ENCODE results near the gene HAS3. TPM values are rescaled to one million over a fixed set of nuclear protein-coding genes. Genes with fewer than 3 reads are reported as not detected.

HAS3 gene
- total RNA-seq, 6 experiments from 2014 or later = 0.39 to 1.0 (median 0.63) TPM

GRCh38 chr16:69166221-69166833 lies 60.9 kb downstream of the HAS3 start:
- H3K27me3 ChIP-seq = no peaks in the 10 kb centered on the region
- no peaks in the 10 kb centered on the region for H3K4me1 ChIP-seq
- DNase-seq = no peak
- no peak overlapping the region for H3K27ac ChIP-seq
- H3K9me3 ChIP-seq = no peaks in the 10 kb centered on the region
- no peak for ATAC-seq
- peaks cover 0 to 64% (median 14%) of the 10 kb centered on the region in 4 donors for H3K36me3 ChIP-seq
- intact Hi-C loops (cut with DNase I) = no loop called here
- TF ChIP-seq POLR2A (IDR thresholded peaks at IDR 0.05) = no peak
- TF ChIP-seq, protein P1, sequence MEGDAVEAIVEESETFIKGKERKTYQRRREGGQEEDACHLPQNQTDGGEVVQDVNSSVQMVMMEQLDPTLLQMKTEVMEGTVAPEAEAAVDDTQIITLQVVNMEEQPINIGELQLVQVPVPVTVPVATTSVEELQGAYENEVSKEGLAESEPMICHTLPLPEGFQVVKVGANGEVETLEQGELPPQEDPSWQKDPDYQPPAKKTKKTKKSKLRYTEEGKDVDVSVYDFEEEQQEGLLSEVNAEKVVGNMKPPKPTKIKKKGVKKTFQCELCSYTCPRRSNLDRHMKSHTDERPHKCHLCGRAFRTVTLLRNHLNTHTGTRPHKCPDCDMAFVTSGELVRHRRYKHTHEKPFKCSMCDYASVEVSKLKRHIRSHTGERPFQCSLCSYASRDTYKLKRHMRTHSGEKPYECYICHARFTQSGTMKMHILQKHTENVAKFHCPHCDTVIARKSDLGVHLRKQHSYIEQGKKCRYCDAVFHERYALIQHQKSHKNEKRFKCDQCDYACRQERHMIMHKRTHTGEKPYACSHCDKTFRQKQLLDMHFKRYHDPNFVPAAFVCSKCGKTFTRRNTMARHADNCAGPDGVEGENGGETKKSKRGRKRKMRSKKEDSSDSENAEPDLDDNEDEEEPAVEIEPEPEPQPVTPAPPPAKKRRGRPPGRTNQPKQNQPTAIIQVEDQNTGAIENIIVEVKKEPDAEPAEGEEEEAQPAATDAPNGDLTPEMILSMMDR (IDR thresholded peaks at IDR 0.05) = no peak
- no peak overlapping the region for H3K4me3 ChIP-seq
- 70% methylated on average over 3 of the region's 8 CpGs for WGBS (ENCODE audit: insufficient coverage, low coverage, low lambda C conversion rate, missing lambda C conversion rate)

GRCh38 chr16:69166946-69167930 lies 61.8 kb downstream of the HAS3 start:
- H3K36me3 ChIP-seq = peaks cover 0 to 57% (median 14%) of the 10 kb centered on the region in 4 donors
- 90% methylated on average over 6 of the region's 7 CpGs for WGBS (ENCODE audit: insufficient coverage, low coverage, low lambda C conversion rate, missing lambda C conversion rate)

More at GRCh38 chr16:69166946-69167930, 61.8 kb downstream of the HAS3 start:
- Histone ChIP-seq H3K4me1 (no peaks in the 10 kb centered on the region), H3K27ac (no peak overlapping the region), H3K27me3 (no peaks in the 10 kb centered on the region), H3K4me3 (no peak overlapping the region), H3K9me3 (no peaks in the 10 kb centered on the region)
- no peak for TF ChIP-seq POLR2A (IDR thresholded peaks at IDR 0.05)
- TF ChIP-seq, protein P1 (IDR thresholded peaks at IDR 0.05) = no peak
- intact Hi-C loops (cut with DNase I) = no loop called here
- DNase-seq = no peak
- no peak for ATAC-seq

Other genes starting within 250 kb of the HAS3 start
- 10 to 100 TPM; 56.6 to 78.3 (median 65.4) TPM for gene CHTF8, start 26.9 kb downstream of the HAS3 start, total RNA-seq
- gene UTP4, start 27.0 kb downstream of the HAS3 start, total RNA-seq = 10 to 100 TPM; 13.9 to 22.2 (median 19.6) TPM
- 10 to 100 TPM in 4 of 6 experiments, 1 to 10 TPM in 2; 7.5 to 13.9 (median 10.6) TPM for gene SNTB2, start 81.5 kb downstream of the HAS3 start, total RNA-seq
- 10 to 100 TPM in 5 of 6 experiments, 1 to 10 TPM in 1; 9.6 to 15.3 (median 12.3) TPM for gene VPS4A, start 205.7 kb downstream of the HAS3 start, total RNA-seq
- 10 to 100 TPM; 13.5 to 38.5 (median 15.7) TPM for gene PDF, start 224.9 kb downstream of the HAS3 start, total RNA-seq
- gene COG8, start 233.9 kb downstream of the HAS3 start, total RNA-seq = 10 to 100 TPM; 16.0 to 35.5 (median 25.3) TPM
- gene NIP7, start 234.1 kb downstream of the HAS3 start, total RNA-seq = 10 to 100 TPM in 3 of 6 experiments, 1 to 10 TPM in 3; 6.9 to 11.3 (median 9.4) TPM
- gene TMED6, start 246.1 kb downstream of the HAS3 start, total RNA-seq = 1 to 10 TPM; 1.6 to 9.9 (median 2.6) TPM